H1 (cell line): ENCODE data around the gene OXLD1. TPM values are rescaled to one million over a fixed set of nuclear protein-coding genes. Genes with fewer than 3 reads are reported as not detected.

Source experiments
- CTCF ChIA-PET: fragments of 300-600 bp; sonication (Branson Sonifier 250); formaldehyde crosslinking; loops from one replicate; lab custom pipeline; 2021; ENCODE audit not compliant: partially characterized antibody; lab: Charles Lee
- POLR2A ChIA-PET: fragments of 300-600 bp; sonication (Branson Sonifier 250); formaldehyde crosslinking; loops from one replicate; lab custom pipeline; 2021; ENCODE audit warnings: inconsistent platforms; ENCODE audit not compliant: partially characterized antibody; lab: Charles Lee
- DNase-seq, 2 experiments: peaks; one replicate each; pipeline versions ENCODE4 v3.0.0 to v3.0.0-alpha.2; 2010 to 2022; ENCODE audit warnings: low spot score in 2 of 2, low read depth in 1 of 2, mixed read lengths in 1 of 2
- FAIRE-seq: peaks from 2 replicates; lab custom pipeline; 2011; peaks lifted over from hg19 to GRCh38; lab: Jason Lieb, UNC
- H2AFZ ChIP-seq: 2 replicates; pipeline ENCODE4 v1.8.1; 2012; ENCODE audit warnings: low read length, inconsistent platforms
- H2AK5ac ChIP-seq: 2 replicates; pipeline ENCODE4 v1.6.1; 2013; ENCODE audit warnings: low read depth, low read length
- H2BK120ac ChIP-seq: replicated peaks from 2 replicates; pipeline ENCODE3; 2013; ENCODE audit warnings: low read depth, low read length, inconsistent platforms
- H2BK12ac ChIP-seq: 2 replicates; pipeline ENCODE4 v1.6.1; 2013; ENCODE audit warnings: low read depth, low read length
- H2BK15ac ChIP-seq: 2 replicates; pipeline ENCODE4 v1.6.1; 2013; ENCODE audit warnings: low read length
- H2BK20ac ChIP-seq: 2 replicates; pipeline ENCODE4 v1.6.1; 2013; ENCODE audit warnings: low read length
- H2BK5ac ChIP-seq: 2 replicates; pipeline ENCODE4 v1.6.1; 2013; ENCODE audit warnings: low read depth, low read length
- H3K14ac ChIP-seq: 2 replicates; pipeline ENCODE4 v1.6.1; 2013; ENCODE audit warnings: inconsistent platforms; ENCODE audit not compliant: insufficient read length
- H3K18ac ChIP-seq: 2 replicates; pipeline ENCODE4 v1.6.1; 2013; ENCODE audit warnings: low read length; ENCODE audit errors: extremely low read depth
- H3K23ac ChIP-seq: 2 replicates; pipeline ENCODE4 v1.6.1; 2013; ENCODE audit warnings: inconsistent platforms; ENCODE audit not compliant: insufficient read length
- H3K23me2 ChIP-seq: 2 replicates; pipeline ENCODE4 v1.6.1; 2013; ENCODE audit warnings: low read depth, low read length
- H3K27ac ChIP-seq: 2 replicates; pipeline ENCODE4 v1.6.1; 2011; ENCODE audit warnings: low read depth, low read length, inconsistent platforms
- H3K27me3 ChIP-seq, 4 experiments: replicated peaks in 1 of 4; 1 replicate in 1 of 4; 2 replicates in 3 of 4; pipeline versions ENCODE4 v1.6.1 to v1.8.1; 2011 to 2013; ENCODE audit warnings: low read length in 3 of 4, mild to moderate bottlenecking in 3 of 4, inconsistent platforms in 2 of 4, mixed read lengths in 2 of 4, moderate library complexity in 1 of 4; ENCODE audit not compliant: control insufficient read depth in 3 of 4, insufficient read depth in 3 of 4; ENCODE audit errors: extremely low read depth in 1 of 4
- H3K36me3 ChIP-seq, 4 experiments: 2 replicates each; pipeline versions ENCODE4 v1.6.1 to v1.8.1; 2011 to 2013; ENCODE audit warnings: mild to moderate bottlenecking in 4 of 4, low read length in 3 of 4, moderate library complexity in 2 of 4, control low read depth in 1 of 4, inconsistent platforms in 1 of 4; ENCODE audit not compliant: insufficient read depth in 4 of 4, control insufficient read depth in 2 of 4
- H3K4ac ChIP-seq: replicated peaks from 2 replicates; pipeline ENCODE3; 2013; ENCODE audit warnings: low read length, low read depth, mixed read lengths, inconsistent platforms; ENCODE audit not compliant: insufficient read length
- H3K4me1 ChIP-seq, 4 experiments: replicated peaks in 1 of 4; 1 replicate in 1 of 4; 2 replicates in 3 of 4; pipeline versions ENCODE4 v1.6.1 to v1.8.1; 2011 to 2013; ENCODE audit warnings: low read length in 3 of 4, inconsistent platforms in 2 of 4, mixed read lengths in 1 of 4; ENCODE audit not compliant: insufficient read depth in 4 of 4, control insufficient read depth in 3 of 4
- H3K4me2 ChIP-seq, 2 experiments: 2 replicates each; pipeline versions ENCODE4 v1.6.1 to v1.8.1; 2011 to 2013; ENCODE audit warnings: low read depth in 2 of 2, low read length in 2 of 2, control low read depth in 1 of 2, inconsistent platforms in 1 of 2, mild to moderate bottlenecking in 1 of 2; ENCODE audit not compliant: insufficient read depth in 1 of 2
- H3K4me3 ChIP-seq, 4 experiments: fragments of 200-600, 300-600 bp in 1 of 4; sonication (generic), shearing (Covaris generic), sonication (Bioruptor Twin) in 1 of 4; 2 replicates each; pipeline versions ENCODE4 v1.5.1 to v1.8.1; 2011 to 2016; ENCODE audit warnings: low read length in 4 of 4, low read depth in 3 of 4, control low read depth in 2 of 4, inconsistent platforms in 2 of 4, mild to moderate bottlenecking in 2 of 4, mixed read lengths in 1 of 4, moderate library complexity in 1 of 4; ENCODE audit not compliant: insufficient read depth in 2 of 4; ENCODE audit errors: extremely low read depth in 1 of 4
- H3K56ac ChIP-seq: replicated peaks from 2 replicates; pipeline ENCODE3; 2013; ENCODE audit warnings: low read depth, mild to moderate bottlenecking, mixed read lengths, low read length, inconsistent platforms; ENCODE audit not compliant: insufficient read length
- H3K79me1 ChIP-seq: 2 replicates; pipeline ENCODE4 v1.6.1; 2013; ENCODE audit warnings: low read depth, low read length, control low read depth
- H3K79me2 ChIP-seq, 2 experiments: 2 replicates each; pipeline versions ENCODE4 v1.6.1 to v1.8.1; 2012 to 2013; ENCODE audit warnings: low read length in 2 of 2, mild to moderate bottlenecking in 2 of 2, inconsistent platforms in 1 of 2; ENCODE audit not compliant: insufficient read depth in 2 of 2, control insufficient read depth in 1 of 2
- H3K9ac ChIP-seq, 4 experiments: replicated peaks in 1 of 4; 1 replicate in 1 of 4; 2 replicates in 3 of 4; pipeline versions ENCODE4 v1.6.1 to v1.8.1; 2011 to 2013; ENCODE audit warnings: low read depth in 3 of 4, low read length in 3 of 4, control low read depth in 2 of 4, mild to moderate bottlenecking in 2 of 4, moderate library complexity in 2 of 4, inconsistent platforms in 1 of 4; ENCODE audit errors: extremely low read depth in 1 of 4
- H3K9me3 ChIP-seq, 2 experiments: 2 replicates each; pipeline versions ENCODE4 v1.6.1 to v1.8.1; 2012 to 2013; ENCODE audit warnings: mild to moderate bottlenecking in 2 of 2, moderate library complexity in 2 of 2, control low read depth in 1 of 2, inconsistent platforms in 1 of 2, low read depth in 1 of 2, low read length in 1 of 2, mixed read lengths in 1 of 2; ENCODE audit not compliant: insufficient read depth in 2 of 2
- H4K20me1 ChIP-seq, 2 experiments: replicated peaks in 1 of 2; 2 replicates each; pipeline versions ENCODE3 to v1.8.1; 2011 to 2013; ENCODE audit warnings: inconsistent platforms in 2 of 2, low read length in 2 of 2, mild to moderate bottlenecking in 1 of 2; ENCODE audit not compliant: insufficient read depth in 2 of 2, control insufficient read depth in 1 of 2
- H4K5ac ChIP-seq: 2 replicates; pipeline ENCODE4 v1.6.1; 2013; ENCODE audit warnings: low read length, low read depth, mixed read lengths, inconsistent platforms; ENCODE audit not compliant: insufficient read length
- H4K8ac ChIP-seq: 2 replicates; pipeline ENCODE4 v1.8.0; 2013; ENCODE audit warnings: mild to moderate bottlenecking, moderate library complexity, low read length, inconsistent platforms; ENCODE audit not compliant: insufficient read depth; ENCODE audit errors: extremely low read depth
- H4K91ac ChIP-seq: replicated peaks from 2 replicates; pipeline ENCODE3; 2013; ENCODE audit warnings: low read length, mixed read lengths, inconsistent platforms; ENCODE audit not compliant: insufficient read length
- BACH1 ChIP-seq: IDR thresholded peaks from 2 replicates; pipeline ENCODE4 v1.6.1; 2012; ENCODE audit warnings: low read length, improper control_type of control experiment
- BRCA1 ChIP-seq: IDR thresholded peaks from 2 replicates; pipeline ENCODE4 v1.6.1; 2012; ENCODE audit warnings: low read depth, low read length, improper control_type of control experiment
- CBX8 ChIP-seq: fragments of 300-800, 300-1000 bp; sonication (generic); IDR thresholded peaks from 2 replicates; pipeline ENCODE4 v1.7.1; 2016; ENCODE audit warnings: low read depth, low read length, borderline replicate concordance
- CHD1 ChIP-seq: IDR thresholded peaks from 2 replicates; pipeline ENCODE4 v1.6.1; 2012; ENCODE audit warnings: low read depth, low read length, improper control_type of control experiment
- GTF2F1 ChIP-seq: IDR thresholded peaks from 2 replicates; pipeline ENCODE4 v1.6.1; 2012; ENCODE audit warnings: low read depth, low read length, improper control_type of control experiment, borderline replicate concordance
- RAD21 ChIP-seq, 2 experiments: IDR thresholded peaks in 1 of 2; conservative IDR thresholded peaks in 1 of 2; 2 replicates each; pipeline ENCODE4 v1.6.1; 2011; ENCODE audit warnings: low read depth in 2 of 2, low read length in 2 of 2, improper control_type of control experiment in 1 of 2, inconsistent platforms in 1 of 2, mild to moderate bottlenecking in 1 of 2, moderate library complexity in 1 of 2
- RBBP5 ChIP-seq: IDR thresholded peaks from 2 replicates; pipeline ENCODE4 v1.7.1; 2012; ENCODE audit warnings: low read depth, mild to moderate bottlenecking, inconsistent platforms, low read length, moderate library complexity, borderline replicate concordance
- SP4 ChIP-seq: IDR thresholded peaks from 2 replicates; pipeline ENCODE4 v1.6.1; 2012; ENCODE audit warnings: low read length, inconsistent platforms
- TAF7 ChIP-seq: optimal IDR thresholded peaks from 2 replicates; pipeline ENCODE3; 2011; ENCODE audit warnings: low read depth, mild to moderate bottlenecking, inconsistent platforms, low read length, moderate library complexity, borderline replicate concordance
- WGBS, 2 experiments: shearing (Covaris generic) in 1 of 2; methylation state at CpG; one replicate each; pipeline versions ENCODE4 v1.1.6 to v1.1.7; 2013 to 2015; ENCODE audit warnings: low lambda C conversion rate in 2 of 2, mixed read lengths in 2 of 2, inconsistent platforms in 1 of 2, low coverage in 1 of 2, missing lambda C conversion rate in 1 of 2; ENCODE audit not compliant: insufficient replicate concordance in 2 of 2, insufficient coverage in 1 of 2, insufficient read length in 1 of 2; ENCODE audit errors: extremely low coverage in 1 of 2, missing lambda C conversion rate in 1 of 2; 5-methylcytosine and 5-hydroxymethylcytosine counted together
- polyA plus RNA-seq, 7 experiments: library from polyadenylated mRNA; depleted of rRNA in 3 of 7; stranded (reverse) in 5 of 7; unstranded in 2 of 7; fragments of >200 nt in 5 of 7; fragments of 200-250 nt in 2 of 7; gene quantifications; 1 replicate in 5 of 7; 2 replicates in 1 of 7; 4 replicates in 1 of 7; pipeline versions ENCODE4 v1.2.1 to v1.2.3, GENCODE V29; 2011 to 2013; ENCODE audit warnings: missing spikeins in 2 of 7, mixed read lengths in 2 of 7
- total RNA-seq: library from RNA; stranded (reverse); fragmentation: NEBNext Ultra II Directional; extraction: Animal tissue kit (Norgen Biotek cat#: 25700); gene quantifications from 2 replicates; pipeline ENCODE4 v1.2.1, GENCODE V29; 2021

Gene OXLD1
- total and polyA plus RNA-seq, 2 of the 8 experiments (the other 6 are each of a cell fraction or from before 2014, with no cell fraction given): 41.5 to 61.9 TPM

GRCh38 chr17:81664051-81664470 lies 2.3 kb downstream of the OXLD1 start:
- Histone ChIP-seq H3K23ac (no peak overlapping the region), H4K8ac (no peak overlapping the region), H3K9me3 (no peaks in the 10 kb centered on the region), H3K79me1 (peaks cover 8% of the 10 kb centered on the region), H2AFZ (no peak overlapping the region), H3K79me2 (peaks cover 0 to 18% of the 10 kb centered on the region in 2 experiments; a peak in 2 of 4 replicates), H2BK20ac (no peak overlapping the region), H3K27me3 (no peaks in the 10 kb centered on the region), H3K14ac (no peak overlapping the region), H3K18ac (no peak overlapping the region), H2BK15ac (no peak overlapping the region; the same call in 1 of the 2 replicates), H4K91ac (no peak overlapping the region), H3K4ac (peak overlapping the region; percentile 85), H3K4me3 (no peak overlapping the region), H3K9ac (no peak overlapping the region; a peak in 1 of 7 replicates), H3K4me2 (no peak overlapping the region), H2BK12ac (no peak overlapping the region), H2BK120ac (no peak overlapping the region), H3K36me3 (peaks cover 0 to 13% (median 5%) of the 10 kb centered on the region in 4 experiments; a peak in 3 of 8 replicates), H2AK5ac (no peak overlapping the region), H3K27ac (no peak overlapping the region; the same call in 1 of the 2 replicates), H4K5ac (no peak overlapping the region), H3K56ac (no peak overlapping the region), H3K4me1 (peaks cover 3 to 11% (median 8%) of the 10 kb centered on the region in 4 experiments), H3K23me2 (peaks cover 4% of the 10 kb centered on the region; the same call in 1 of the 2 replicates), H2BK5ac (no peak overlapping the region), H4K20me1 (peaks cover 3 to 5% of the 10 kb centered on the region in 2 experiments)
- DNase-seq: no peak
- 92% methylated on average over 7 of the region's 7 CpGs; no CpG with 5 or more reads in 1 of the 2 experiments for WGBS, 2 experiments
- CTCF ChIA-PET: interaction anchor here (1.4 to 2.0 kb wide), 2 partner anchors 17 to 49 kb away, joined by 3 to 9 read pairs; no protein-coding TSS in a partner anchor
- TF ChIP-seq RAD21 (IDR thresholded peaks at IDR 0.05 in 1 of 2, conservative IDR thresholded peaks at IDR 0.05 in 1 of 2; ENCODE audit: low read depth in 2 of 2, low read length in 2 of 2) (no peak), CBX8 (no peak), TAF7 (no peak), CHD1 (no peak), BACH1 (no peak), RBBP5 (no peak), BRCA1 (no peak), GTF2F1 (no peak), SP4 (no peak)
- no peak for FAIRE-seq
- POLR2A ChIA-PET: interaction anchor here (1.0 to 4.4 kb wide), 5 partner anchors 11 to 39 kb away, joined by 3 to 23 read pairs (median 9); partner anchors contain the start of genes ARL16, HGS and MRPL12
